Measurements from ENCODE around the gene ITGA2B. TPM values are rescaled to one million over a fixed set of nuclear protein-coding genes. Genes with fewer than 3 reads are reported as not detected.

The ITGA2B gene
- total and polyA plus RNA-seq, 2 of the 13 experiments (the other 11 are each of a cell fraction or from before 2014, with no cell fraction given): 0.38 to 1.1 TPM

DNA sequence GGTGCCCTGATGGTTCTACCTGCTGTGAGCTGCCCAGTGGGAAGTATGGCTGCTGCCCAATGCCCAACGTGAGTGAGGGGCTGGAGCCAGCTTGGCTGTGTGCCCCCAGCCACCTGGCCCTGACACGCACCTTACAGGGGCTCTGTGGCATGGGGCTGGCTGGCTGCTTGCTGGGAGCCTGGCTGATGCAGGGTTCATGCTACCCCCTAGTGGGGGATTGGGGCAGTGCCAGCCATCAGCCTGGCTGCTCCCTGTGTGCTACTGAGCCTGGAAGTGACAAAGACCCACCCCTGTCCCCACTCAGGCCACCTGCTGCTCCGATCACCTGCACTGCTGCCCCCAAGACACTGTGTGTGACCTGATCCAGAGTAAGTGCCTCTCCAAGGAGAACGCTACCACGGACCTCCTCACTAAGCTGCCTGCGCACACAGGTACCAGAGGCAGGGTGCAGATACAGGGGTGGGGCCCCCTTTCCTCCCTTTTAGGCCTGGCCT is 38.7 kb downstream of the ITGA2B start:
- Histone ChIP-seq H3K79me2 (ENCODE audit: insufficient read depth, low read length) (no peaks in the 10 kb centered on the region), H3K9ac (ENCODE audit: insufficient read depth, low read depth, low read length) (no peak overlapping the region), H3K4me3 (replicated peaks in 1 of 3; ENCODE audit: insufficient read depth in 1 of 3, low read depth in 2 of 3, low read length in 3 of 3) (no peak overlapping the region), H4K20me1 (ENCODE audit: insufficient read depth, low read length) (no peaks in the 10 kb centered on the region), H3K4me1 (ENCODE audit: insufficient read depth, low read length) (peaks cover 15% of the 10 kb centered on the region), H3K9me3 (ENCODE audit: low read length) (no peaks in the 10 kb centered on the region), H3K36me3 (replicated peaks in 1 of 2; ENCODE audit: control insufficient read depth in 1 of 2, insufficient read depth in 2 of 2, low read length in 2 of 2) (peaks cover 9 to 30% of the 10 kb centered on the region in 2 experiments), H3K4me2 (ENCODE audit: low read depth, low read length) (no peak overlapping the region), H3K27ac (ENCODE audit: extremely low read length, insufficient read depth, low read length) (no peak overlapping the region), H2AFZ (ENCODE audit: low read length) (no peak overlapping the region), H3K27me3 (ENCODE audit: control insufficient read depth in 1 of 2, insufficient read depth in 2 of 2, low read length in 2 of 2) (peaks cover 8 to 10% of the 10 kb centered on the region in 2 experiments; a peak in 3 of 5 replicates)
- ChIA-PET POLR2A (no interaction called here), CTCF (ENCODE audit: low intra/inter-chr PET ratio, low total read pairs) (interaction anchor here (0.6 to 1.2 kb wide), 3 partner anchors 21 to 147 kb away, joined by 3 to 5 read pairs (median 4); no protein-coding TSS in a partner anchor)
- in situ Hi-C loops (cut with HindIII; ENCODE audit: extremely low pct_ligation_motif_present, low pct_unique_long_range_greater_than_20kb): no loop called here
- FAIRE-seq (peak; percentile 83), ATAC-seq (peak; percentile 75), DNase-seq (ENCODE audit: low spot score) (peak; percentile 57)
- WGBS (ENCODE audit: low lambda C conversion rate): 100% methylated on average over 3 of the region's 6 CpGs
- intact Hi-C loops (cut with micrococcal nuclease; ENCODE audit: unreplicated experiment): loop anchor here (10.0 kb wide), 1 partner anchor 174 kb away; no protein-coding TSS in a partner anchor
- BruUV-seq (replicated peaks): no TSS peak
- TF ChIP-seq, protein P1, sequence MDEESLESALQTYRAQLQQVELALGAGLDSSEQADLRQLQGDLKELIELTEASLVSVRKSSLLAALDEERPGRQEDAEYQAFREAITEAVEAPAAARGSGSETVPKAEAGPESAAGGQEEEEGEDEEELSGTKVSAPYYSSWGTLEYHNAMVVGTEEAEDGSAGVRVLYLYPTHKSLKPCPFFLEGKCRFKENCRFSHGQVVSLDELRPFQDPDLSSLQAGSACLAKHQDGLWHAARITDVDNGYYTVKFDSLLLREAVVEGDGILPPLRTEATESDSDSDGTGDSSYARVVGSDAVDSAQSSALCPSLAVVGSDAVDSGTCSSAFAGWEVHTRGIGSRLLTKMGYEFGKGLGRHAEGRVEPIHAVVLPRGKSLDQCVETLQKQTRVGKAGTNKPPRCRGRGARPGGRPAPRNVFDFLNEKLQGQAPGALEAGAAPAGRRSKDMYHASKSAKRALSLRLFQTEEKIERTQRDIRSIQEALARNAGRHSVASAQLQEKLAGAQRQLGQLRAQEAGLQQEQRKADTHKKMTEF (CRISPR knock-in tag; IDR thresholded peaks at IDR 0.05): no peak
- TF ChIP-seq KDM2A (CRISPR knock-in tag; IDR thresholded peaks at IDR 0.05; ENCODE audit: borderline replicate concordance, low read depth) (peak; percentile 28; the same call in 1 of the 2 replicates), ZNF326 (CRISPR knock-in tag; IDR thresholded peaks at IDR 0.05; ENCODE audit: borderline replicate concordance) (no peak), HOXD1 (CRISPR knock-in tag; IDR thresholded peaks at IDR 0.05) (no peak), ATF7 (IDR thresholded peaks at IDR 0.05) (no peak), ATF7 (CRISPR knock-in tag; IDR thresholded peaks at IDR 0.05) (no peak), ZNF891 (CRISPR knock-in tag; IDR thresholded peaks at IDR 0.05) (no peak), GATAD2A (CRISPR knock-in tag; IDR thresholded peaks at IDR 0.05) (no peak), STAG1 (CRISPR knock-in tag; IDR thresholded peaks at IDR 0.05) (peak; percentile 89), ZSCAN22 (CRISPR knock-in tag; IDR thresholded peaks at IDR 0.05) (no peak), SALL1 (CRISPR knock-in tag; IDR thresholded peaks at IDR 0.05) (no peak; the same call in 1 of the 2 replicates), HOXA3 (CRISPR knock-in tag; IDR thresholded peaks at IDR 0.05) (peak; percentile 33; the same call in 1 of the 2 replicates), TBP (CRISPR knock-in tag; IDR thresholded peaks at IDR 0.05) (no peak)
- TF ChIP-seq, protein P2, sequence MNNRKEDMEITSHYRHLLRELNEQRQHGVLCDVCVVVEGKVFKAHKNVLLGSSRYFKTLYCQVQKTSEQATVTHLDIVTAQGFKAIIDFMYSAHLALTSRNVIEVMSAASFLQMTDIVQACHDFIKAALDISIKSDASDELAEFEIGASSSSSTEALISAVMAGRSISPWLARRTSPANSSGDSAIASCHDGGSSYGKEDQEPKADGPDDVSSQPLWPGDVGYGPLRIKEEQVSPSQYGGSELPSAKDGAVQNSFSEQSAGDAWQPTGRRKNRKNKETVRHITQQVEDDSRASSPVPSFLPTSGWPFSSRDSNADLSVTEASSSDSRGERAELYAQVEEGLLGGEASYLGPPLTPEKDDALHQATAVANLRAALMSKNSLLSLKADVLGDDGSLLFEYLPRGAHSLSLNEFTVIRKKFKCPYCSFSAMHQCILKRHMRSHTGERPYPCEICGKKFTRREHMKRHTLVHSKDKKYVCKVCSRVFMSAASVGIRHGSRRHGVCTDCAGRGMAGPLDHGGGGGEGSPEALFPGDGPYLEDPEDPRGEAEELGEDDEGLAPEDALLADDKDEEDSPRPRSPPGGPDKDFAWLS (CRISPR knock-in tag; IDR thresholded peaks at IDR 0.05; ENCODE audit: borderline replicate concordance): no peak
- TF ChIP-seq, protein P3, sequence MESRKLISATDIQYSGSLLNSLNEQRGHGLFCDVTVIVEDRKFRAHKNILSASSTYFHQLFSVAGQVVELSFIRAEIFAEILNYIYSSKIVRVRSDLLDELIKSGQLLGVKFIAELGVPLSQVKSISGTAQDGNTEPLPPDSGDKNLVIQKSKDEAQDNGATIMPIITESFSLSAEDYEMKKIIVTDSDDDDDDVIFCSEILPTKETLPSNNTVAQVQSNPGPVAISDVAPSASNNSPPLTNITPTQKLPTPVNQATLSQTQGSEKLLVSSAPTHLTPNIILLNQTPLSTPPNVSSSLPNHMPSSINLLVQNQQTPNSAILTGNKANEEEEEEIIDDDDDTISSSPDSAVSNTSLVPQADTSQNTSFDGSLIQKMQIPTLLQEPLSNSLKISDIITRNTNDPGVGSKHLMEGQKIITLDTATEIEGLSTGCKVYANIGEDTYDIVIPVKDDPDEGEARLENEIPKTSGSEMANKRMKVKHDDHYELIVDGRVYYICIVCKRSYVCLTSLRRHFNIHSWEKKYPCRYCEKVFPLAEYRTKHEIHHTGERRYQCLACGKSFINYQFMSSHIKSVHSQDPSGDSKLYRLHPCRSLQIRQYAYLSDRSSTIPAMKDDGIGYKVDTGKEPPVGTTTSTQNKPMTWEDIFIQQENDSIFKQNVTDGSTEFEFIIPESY (CRISPR knock-in tag; IDR thresholded peaks at IDR 0.05): peak; percentile 36; the same call in 1 of the 2 replicates
- TF ChIP-seq, protein P4, sequence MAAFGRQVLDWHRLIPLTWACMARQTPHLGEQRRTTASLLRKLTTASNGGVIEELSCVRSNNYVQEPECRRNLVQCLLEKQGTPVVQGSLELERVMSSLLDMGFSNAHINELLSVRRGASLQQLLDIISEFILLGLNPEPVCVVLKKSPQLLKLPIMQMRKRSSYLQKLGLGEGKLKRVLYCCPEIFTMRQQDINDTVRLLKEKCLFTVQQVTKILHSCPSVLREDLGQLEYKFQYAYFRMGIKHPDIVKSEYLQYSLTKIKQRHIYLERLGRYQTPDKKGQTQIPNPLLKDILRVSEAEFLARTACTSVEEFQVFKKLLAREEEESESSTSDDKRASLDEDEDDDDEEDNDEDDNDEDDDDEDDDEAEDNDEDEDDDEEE (CRISPR knock-in tag; IDR thresholded peaks at IDR 0.05): no peak
- TF ChIP-seq, protein P5, sequence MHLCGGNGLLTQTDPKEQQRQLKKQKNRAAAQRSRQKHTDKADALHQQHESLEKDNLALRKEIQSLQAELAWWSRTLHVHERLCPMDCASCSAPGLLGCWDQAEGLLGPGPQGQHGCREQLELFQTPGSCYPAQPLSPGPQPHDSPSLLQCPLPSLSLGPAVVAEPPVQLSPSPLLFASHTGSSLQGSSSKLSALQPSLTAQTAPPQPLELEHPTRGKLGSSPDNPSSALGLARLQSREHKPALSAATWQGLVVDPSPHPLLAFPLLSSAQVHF (CRISPR knock-in tag; IDR thresholded peaks at IDR 0.05): no peak
